Tibial nerve (tissue), 4 donors: ENCODE data around the gene ANAPC4.

Experiments
- EP300 ChIP-seq, 2 donors: sonication (generic); formaldehyde crosslinking; IDR thresholded peaks; one replicate each; pipeline ENCODE4 v1.6.1; 2017; ENCODE audit warnings: antibody characterized with exemption in 2 of 2, mild to moderate bottlenecking in 1 of 2
- POLR2A ChIP-seq, 2 donors: fragments of 450-650 bp; IDR thresholded peaks; one replicate each; pipeline ENCODE4 v1.6.1; 2017; ENCODE audit warnings: antibody characterized with exemption in 2 of 2, mild to moderate bottlenecking in 2 of 2, moderate library complexity in 2 of 2
- TF ChIP-seq, protein P1 (sequence below), 5 experiments: fragments of 200-600 bp in 3 of 5; fragments of 450-650 bp in 2 of 5; sonication (generic) in 3 of 5; IDR thresholded peaks; one replicate each; pipeline ENCODE4 v1.5.1; 2016 to 2019; ENCODE audit warnings: antibody characterized with exemption in 5 of 5, mild to moderate bottlenecking in 3 of 5, moderate library complexity in 2 of 5

- TF ChIP-seq, protein P1, sequence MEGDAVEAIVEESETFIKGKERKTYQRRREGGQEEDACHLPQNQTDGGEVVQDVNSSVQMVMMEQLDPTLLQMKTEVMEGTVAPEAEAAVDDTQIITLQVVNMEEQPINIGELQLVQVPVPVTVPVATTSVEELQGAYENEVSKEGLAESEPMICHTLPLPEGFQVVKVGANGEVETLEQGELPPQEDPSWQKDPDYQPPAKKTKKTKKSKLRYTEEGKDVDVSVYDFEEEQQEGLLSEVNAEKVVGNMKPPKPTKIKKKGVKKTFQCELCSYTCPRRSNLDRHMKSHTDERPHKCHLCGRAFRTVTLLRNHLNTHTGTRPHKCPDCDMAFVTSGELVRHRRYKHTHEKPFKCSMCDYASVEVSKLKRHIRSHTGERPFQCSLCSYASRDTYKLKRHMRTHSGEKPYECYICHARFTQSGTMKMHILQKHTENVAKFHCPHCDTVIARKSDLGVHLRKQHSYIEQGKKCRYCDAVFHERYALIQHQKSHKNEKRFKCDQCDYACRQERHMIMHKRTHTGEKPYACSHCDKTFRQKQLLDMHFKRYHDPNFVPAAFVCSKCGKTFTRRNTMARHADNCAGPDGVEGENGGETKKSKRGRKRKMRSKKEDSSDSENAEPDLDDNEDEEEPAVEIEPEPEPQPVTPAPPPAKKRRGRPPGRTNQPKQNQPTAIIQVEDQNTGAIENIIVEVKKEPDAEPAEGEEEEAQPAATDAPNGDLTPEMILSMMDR (IDR thresholded peaks at IDR 0.05), result no peak
- TF ChIP-seq POLR2A (IDR thresholded peaks at IDR 0.05), result no peak
- no peak for TF ChIP-seq EP300 (IDR thresholded peaks at IDR 0.05)
These were observed 71.5 kb downstream of the ANAPC4 start for GRCh38 chr4:25448379-25449109.
